ENCODE measurements around the gene ASCL3. TPM values are rescaled to one million over a fixed set of nuclear protein-coding genes. Genes with fewer than 3 reads are reported as not detected.

Gene ASCL3
- total and polyA plus RNA-seq, 2 of the 8 experiments (the other 6 are each of a cell fraction or from before 2014, with no cell fraction given) = not detected

DNA sequence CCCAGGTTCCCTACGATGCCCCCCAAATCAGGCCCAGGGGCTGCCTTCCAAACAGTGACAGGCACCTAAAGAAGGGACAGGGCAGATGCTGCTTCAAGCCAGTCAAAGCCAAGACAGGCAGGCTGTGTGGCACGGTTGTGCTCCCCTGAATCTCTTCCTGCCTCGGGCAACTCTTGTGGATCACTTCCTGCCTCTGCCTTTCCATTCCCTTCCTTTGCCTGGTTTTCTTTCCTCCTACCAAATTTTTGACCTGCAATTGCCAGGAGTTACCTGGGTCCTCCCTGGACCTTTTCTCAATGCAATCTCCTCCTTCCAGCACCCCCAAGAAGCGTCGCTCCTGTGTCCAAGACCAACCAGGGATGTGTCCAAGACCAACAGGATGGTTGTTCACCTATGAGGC, 15.6 kb downstream of the ASCL3 start (continued):
- TF ChIP-seq BCL11A (IDR thresholded peaks at IDR 0.05; ENCODE audit: low read depth in 2 of 2, low read length in 2 of 2) = no peak

All from H1 (cell line).